BE2C (cell line): ENCODE measurements around the gene TCF7L2.
A peak's percentile ranks its signal among the peaks of the same experiment; 100 is the strongest.

Source experiments
- DNase-seq: peaks from one replicate; pipeline ENCODE4 v3.0.0-alpha.2; 2020
- H3K27me3 ChIP-seq: fragments of 250-450 bp; sonication (Bioruptor Pico); 2 replicates; pipeline ENCODE4 v1.5.1; 2020; ENCODE audit warnings: mild to moderate bottlenecking
- H3K36me3 ChIP-seq: fragments of 250-450 bp; sonication (Bioruptor Pico); 2 replicates; pipeline ENCODE4 v1.5.1; 2020; ENCODE audit warnings: mild to moderate bottlenecking
- H3K4me1 ChIP-seq: fragments of 250-450 bp; sonication (Bioruptor Pico); 2 replicates; pipeline ENCODE4 v1.5.1; 2020
- H3K4me3 ChIP-seq: 2 replicates; pipeline ENCODE4 v1.5.1; 2011; ENCODE audit warnings: low read depth, low read length
- H3K9me3 ChIP-seq: fragments of 250-450 bp; sonication (Bioruptor Pico); 2 replicates; pipeline ENCODE4 v1.5.1; 2020
- TF ChIP-seq, protein P1 (sequence below): IDR thresholded peaks from 2 replicates; pipeline ENCODE4 v1.5.1; 2012; ENCODE audit warnings: mild to moderate bottlenecking, low read depth, low read length

TCF7L2 gene

DNA sequence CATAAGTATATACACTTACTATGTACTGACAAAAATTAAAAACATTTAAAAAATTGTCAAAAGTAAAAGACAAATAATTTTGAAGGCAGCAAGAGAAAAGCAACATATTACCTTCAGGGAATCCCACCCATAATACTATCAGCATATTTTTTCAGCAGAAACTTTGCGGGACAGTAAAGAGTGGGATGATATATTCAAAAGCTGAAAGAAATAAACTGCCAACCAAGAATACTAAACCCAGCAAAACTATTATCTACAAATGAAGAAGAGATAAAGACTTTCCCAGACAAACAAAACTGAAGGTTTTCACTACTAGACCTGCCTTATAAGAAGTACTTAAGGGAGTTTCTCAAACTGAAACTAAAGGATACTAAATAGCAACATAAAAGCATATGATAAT, 257.9 kb downstream of the TCF7L2 start:
- DNase-seq: no peak
- no peaks in the 10 kb centered on the region for H3K36me3 ChIP-seq
- H3K27me3 ChIP-seq: no peaks in the 10 kb centered on the region
- no peaks in the 10 kb centered on the region; the same call in 1 of the 2 replicates for H3K9me3 ChIP-seq
- no peak overlapping the region for H3K4me3 ChIP-seq
- no peaks in the 10 kb centered on the region for H3K4me1 ChIP-seq
- TF ChIP-seq, protein P1, sequence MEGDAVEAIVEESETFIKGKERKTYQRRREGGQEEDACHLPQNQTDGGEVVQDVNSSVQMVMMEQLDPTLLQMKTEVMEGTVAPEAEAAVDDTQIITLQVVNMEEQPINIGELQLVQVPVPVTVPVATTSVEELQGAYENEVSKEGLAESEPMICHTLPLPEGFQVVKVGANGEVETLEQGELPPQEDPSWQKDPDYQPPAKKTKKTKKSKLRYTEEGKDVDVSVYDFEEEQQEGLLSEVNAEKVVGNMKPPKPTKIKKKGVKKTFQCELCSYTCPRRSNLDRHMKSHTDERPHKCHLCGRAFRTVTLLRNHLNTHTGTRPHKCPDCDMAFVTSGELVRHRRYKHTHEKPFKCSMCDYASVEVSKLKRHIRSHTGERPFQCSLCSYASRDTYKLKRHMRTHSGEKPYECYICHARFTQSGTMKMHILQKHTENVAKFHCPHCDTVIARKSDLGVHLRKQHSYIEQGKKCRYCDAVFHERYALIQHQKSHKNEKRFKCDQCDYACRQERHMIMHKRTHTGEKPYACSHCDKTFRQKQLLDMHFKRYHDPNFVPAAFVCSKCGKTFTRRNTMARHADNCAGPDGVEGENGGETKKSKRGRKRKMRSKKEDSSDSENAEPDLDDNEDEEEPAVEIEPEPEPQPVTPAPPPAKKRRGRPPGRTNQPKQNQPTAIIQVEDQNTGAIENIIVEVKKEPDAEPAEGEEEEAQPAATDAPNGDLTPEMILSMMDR: no peak

DNA sequence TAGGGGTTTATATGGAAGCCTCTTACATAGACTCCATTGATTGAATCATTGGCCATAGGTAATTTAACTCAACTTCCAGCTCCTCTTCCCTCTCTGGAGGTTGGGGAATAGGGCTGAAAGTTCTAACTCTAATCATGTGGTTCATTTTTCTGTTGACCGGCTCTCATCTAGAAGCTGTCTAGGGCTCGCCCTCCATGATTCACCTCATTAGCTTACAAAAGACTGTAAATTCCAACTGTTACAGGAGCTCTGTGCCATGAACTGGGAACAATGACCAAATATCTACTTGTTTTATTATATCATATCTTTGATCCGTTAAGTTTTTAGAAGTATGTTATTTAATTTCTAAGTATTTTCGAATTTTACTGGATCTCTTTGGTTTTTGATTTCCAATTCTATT, 263.0 kb downstream of the TCF7L2 start:
- Histone ChIP-seq H3K36me3 (no peaks in the 10 kb centered on the region), H3K9me3 (no peaks in the 10 kb centered on the region; the same call in none of the 2 replicates), H3K4me1 (no peaks in the 10 kb centered on the region), H3K4me3 (no peak overlapping the region), H3K27me3 (no peaks in the 10 kb centered on the region)
- no peak for DNase-seq
- TF ChIP-seq, protein P1: no peak

- H3K4me3 ChIP-seq: no peak overlapping the region
- H3K4me1 ChIP-seq: no peaks in the 10 kb centered on the region
- no peaks in the 10 kb centered on the region; the same call in none of the 2 replicates for H3K9me3 ChIP-seq
- no peaks in the 10 kb centered on the region for H3K27me3 ChIP-seq
- no peak for DNase-seq
- H3K36me3 ChIP-seq: no peaks in the 10 kb centered on the region
- TF ChIP-seq, protein P1: peak; percentile 23
Observed at GRCh38 chr10:113214331-113214730, 264.3 kb downstream of the TCF7L2 start.

GRCh38 chr10:113216102-113216501, 266.1 kb downstream of the TCF7L2 start:
- Histone ChIP-seq H3K9me3 (no peaks in the 10 kb centered on the region; the same call in 1 of the 2 replicates), H3K36me3 (no peaks in the 10 kb centered on the region), H3K4me3 (no peak overlapping the region), H3K4me1 (peaks cover 6% of the 10 kb centered on the region), H3K27me3 (no peaks in the 10 kb centered on the region)
- TF ChIP-seq, protein P1: peak; percentile 43
- DNase-seq: no peak
